Kidney glomerular epithelial cell (primary cell): ENCODE results near the gene AEN.

Source experiments
- DNase-seq: peaks from one replicate; lab custom pipeline; 2025; lab: John Stamatoyannopoulos, UW

AEN gene

DNA sequence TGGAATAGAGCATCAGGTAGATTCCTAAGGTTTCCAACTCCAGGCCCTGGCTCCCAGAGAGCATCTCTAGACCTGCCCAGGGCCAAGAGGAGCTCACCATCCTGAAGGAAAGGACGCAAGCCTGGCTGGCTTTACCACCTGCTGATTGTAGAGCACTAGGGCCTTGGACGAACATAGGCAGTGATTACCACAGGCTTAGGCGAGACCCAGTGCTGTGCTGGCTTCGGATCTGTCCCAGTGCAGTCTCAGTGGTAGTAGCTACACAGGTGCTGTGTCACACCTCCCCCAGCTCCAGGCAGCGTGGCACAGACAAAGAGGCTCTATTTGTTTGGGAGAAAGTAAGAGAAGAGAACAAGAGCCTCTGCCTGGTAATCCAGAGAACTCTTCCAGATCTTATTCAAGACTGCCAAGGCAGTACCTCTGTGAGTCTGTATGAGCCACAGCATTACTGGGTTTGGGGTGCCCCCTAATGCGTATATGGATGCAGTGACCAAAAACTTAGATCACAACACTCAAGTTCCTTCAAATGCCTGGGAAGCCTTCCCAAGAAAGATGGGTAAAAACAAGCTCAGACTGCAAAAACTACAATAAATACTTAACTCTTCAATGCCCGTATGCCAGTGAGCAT, 43.1 kb downstream of the AEN start:
- no peak for DNase-seq

DNA sequence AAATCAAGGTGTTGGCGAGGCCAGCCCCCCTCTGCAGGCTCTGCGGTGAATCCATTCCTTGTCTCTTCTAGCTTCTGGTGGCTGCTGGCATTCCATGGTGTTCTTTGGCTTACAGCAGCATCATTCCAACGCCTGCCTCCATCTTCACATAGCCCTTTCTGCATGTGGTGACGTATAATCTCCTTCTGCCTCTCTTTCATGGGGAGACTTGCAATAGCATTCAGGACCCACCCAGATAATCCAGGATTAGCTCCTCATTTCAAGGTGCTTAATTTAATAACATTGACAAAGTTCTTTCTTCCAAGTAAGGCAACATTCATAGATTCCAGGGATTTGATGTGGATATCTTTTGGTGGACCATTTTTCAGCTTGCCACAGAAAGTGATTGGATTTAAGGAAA, 53.5 kb downstream of the AEN start:
- DNase-seq, result no peak

DNA sequence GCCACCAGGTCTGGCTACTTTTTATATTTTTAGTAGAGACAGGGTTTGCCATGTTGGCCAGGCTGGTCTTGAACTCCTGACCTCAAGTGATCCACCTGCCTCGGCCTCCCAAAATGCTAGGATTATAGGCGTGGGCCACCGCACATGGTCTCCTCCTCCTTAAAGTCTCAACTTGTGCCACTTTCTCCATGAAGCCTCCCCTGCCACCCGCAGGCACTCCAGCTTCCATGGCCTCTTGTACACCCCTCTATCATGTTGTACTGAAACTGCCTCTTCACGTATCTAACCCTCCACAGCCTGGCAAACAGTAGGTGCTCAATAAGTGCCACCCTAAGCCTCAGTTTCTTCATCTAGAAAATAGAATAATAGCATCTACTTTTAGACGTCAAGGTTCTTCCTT, 57.6 kb downstream of the AEN start:
- DNase-seq, result no peak

DNA sequence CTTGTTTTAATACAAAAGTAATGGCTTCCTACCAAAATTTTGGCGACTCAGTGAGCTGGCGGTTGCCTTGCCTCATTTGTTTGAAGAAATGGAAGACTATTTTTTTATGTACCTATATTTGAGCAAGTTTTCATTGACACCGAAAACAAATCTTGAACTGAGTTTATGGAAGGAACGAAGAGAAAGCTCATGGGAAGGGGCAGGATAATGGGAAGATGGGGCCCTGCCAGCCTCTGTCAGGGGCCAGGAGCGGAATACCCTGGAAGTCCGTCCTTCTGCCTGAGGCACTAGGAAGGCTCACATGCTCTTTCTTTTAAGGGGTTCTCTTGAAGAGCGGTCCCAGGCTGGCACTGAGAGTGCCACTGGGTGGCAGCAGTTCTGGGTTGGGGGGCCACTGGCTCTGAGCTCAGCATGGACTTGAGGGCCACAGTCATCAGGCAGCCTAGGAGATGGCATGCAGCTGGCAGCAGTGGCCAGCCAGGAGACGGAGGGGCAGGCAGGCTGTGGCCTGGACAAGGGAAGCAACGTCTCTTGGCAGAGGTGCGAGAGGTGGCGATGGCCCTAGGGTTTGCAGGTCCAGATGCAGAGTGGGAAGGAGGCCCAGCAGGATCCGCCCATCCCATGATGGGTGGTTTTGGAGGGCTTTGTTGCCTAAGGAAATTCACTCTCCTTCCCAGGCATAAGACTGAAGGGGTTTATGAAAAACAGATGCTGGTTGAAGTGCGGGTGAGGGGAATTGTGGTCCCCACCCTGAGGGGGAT, 59.3 kb downstream of the AEN start:
- no peak for DNase-seq

DNA sequence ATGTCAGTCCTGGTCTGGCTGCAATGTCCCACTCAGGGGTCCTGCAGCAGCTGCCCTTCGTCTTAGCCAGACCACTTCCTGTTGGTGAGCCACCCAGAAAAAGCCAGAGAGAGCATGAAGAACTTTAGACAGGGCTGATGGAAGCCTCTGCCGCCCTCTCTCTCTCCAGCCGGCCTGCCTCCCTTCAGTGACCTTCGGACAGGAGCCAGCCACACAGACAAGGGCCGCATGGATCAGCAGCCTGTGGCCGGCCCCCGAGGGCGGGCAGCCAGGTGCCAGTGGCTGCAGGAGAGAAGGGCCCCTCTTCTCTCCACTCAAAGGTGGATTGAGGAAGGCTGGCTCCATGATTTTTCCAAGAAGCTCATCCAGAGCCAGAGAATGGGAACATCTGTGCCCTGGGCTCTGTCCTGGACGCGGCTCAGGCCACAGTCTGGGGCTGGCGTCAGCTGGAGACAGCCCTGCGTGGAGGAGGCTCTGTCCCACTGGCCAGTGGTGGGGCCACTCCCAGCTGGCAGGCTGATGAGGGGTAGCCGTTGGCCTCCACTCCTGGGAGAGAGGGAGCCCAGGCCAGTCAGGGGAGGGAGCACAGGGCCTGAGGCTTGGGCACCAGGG, 60.6 kb downstream of the AEN start:
- no peak for DNase-seq
